ENCODE results near the gene ESRRB.

The ESRRB gene

DNA sequence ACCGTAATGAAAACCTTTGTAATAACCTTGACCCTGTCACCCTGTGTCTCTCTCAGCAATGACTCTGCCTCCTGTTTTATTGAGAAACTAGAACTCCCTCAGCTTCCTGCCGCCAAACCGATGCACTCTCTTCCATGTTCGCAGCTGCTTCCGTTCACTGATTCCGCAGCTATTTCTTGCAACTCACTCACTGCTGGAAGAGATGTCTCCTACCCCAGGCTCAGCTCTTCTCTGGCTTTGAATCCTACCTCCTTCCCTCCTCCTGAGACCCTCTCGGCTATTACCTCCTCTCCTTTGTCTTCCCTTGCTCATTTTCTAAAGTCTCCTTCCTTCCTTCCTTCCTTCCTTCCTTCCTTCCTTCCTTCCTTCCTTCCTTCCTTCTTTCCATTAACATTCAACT lies 71.0 kb downstream of the ESRRB start:
- TF ChIP-seq MYC (IDR thresholded peaks at IDR 0.05; ENCODE audit: low read depth, low read length) (no peak), CTCF (IDR thresholded peaks at IDR 0.05; ENCODE audit: low read depth, low read length) (no peak), POLR2A (IDR thresholded peaks at IDR 0.05; ENCODE audit: extremely low read depth, insufficient read length) (no peak), MAX (IDR thresholded peaks at IDR 0.05; ENCODE audit: low read depth, low read length) (no peak)
- no peak for DNase-seq (ENCODE audit: low read depth)
- H3K4me3 ChIP-seq (ENCODE audit: low read depth, low read length): no peak overlapping the region

DNA sequence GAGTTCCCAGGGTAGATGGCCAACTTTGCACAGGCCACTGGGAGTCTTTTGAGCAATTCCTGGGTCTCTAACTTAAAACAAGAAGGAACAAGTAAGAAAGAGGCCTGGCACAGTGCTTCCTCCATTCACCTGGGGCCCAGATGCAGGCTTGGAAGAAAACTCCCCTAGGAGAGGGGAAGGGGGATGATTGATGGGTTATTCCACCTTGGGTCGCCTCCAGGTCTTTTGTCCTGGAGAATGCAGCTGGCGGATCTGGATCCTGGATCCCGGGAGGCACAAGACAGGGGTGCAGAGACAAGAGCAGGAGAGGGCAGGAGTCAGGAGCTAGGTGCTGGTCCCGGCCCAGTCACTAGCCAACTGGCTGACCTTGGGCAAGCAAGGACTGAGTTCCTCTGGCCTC lies 74.5 kb downstream of the ESRRB start:
- DNase-seq (ENCODE audit: low read depth): no peak
- H3K4me3 ChIP-seq (ENCODE audit: low read depth, low read length): no peak overlapping the region
- TF ChIP-seq MYC (IDR thresholded peaks at IDR 0.05; ENCODE audit: low read depth, low read length): no peak

DNA sequence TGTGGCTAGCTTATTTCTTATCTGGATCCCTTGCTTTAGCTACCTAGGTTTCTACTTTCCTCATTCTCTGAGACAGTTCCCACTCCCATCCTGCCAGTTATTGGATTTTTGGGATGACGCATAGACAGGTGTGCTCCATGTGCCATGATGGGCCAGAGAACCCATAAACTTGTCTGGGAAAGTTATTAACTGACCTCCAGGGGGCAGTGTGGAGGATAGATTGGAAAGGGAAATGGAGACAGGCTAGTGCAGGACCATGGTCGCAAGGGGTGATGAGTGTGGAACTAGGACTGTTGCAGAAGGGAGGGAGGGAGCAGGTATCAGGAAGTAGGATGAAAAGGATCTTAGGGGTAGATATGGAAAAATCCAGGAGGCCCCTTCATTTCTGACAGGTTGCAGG lies 80.3 kb downstream of the ESRRB start:
- no peak overlapping the region for H3K4me3 ChIP-seq (ENCODE audit: low read depth, low read length)
- peak; percentile 50 for TF ChIP-seq CTCF (IDR thresholded peaks at IDR 0.05; ENCODE audit: low read depth, low read length)
- TF ChIP-seq POLR2A (IDR thresholded peaks at IDR 0.05; ENCODE audit: extremely low read depth, insufficient read length): no peak
- DNase-seq (ENCODE audit: low read depth): peak; percentile 49

GRCh38 chr14:76456891-76457586 lies 81.1 kb downstream of the ESRRB start:
- DNase-seq (ENCODE audit: low read depth): no peak
- no peak overlapping the region for H3K4me3 ChIP-seq (ENCODE audit: low read depth, low read length)
- no peak for TF ChIP-seq CTCF (IDR thresholded peaks at IDR 0.05; ENCODE audit: low read depth, low read length)
- TF ChIP-seq MAX (IDR thresholded peaks at IDR 0.05; ENCODE audit: low read depth, low read length): no peak
- TF ChIP-seq MYC (IDR thresholded peaks at IDR 0.05; ENCODE audit: low read depth, low read length): no peak
- no peak for TF ChIP-seq POLR2A (IDR thresholded peaks at IDR 0.05; ENCODE audit: extremely low read depth, insufficient read length)

- DNase-seq (ENCODE audit: low read depth): no peak
- H3K4me3 ChIP-seq (ENCODE audit: low read depth, low read length): no peak overlapping the region
- TF ChIP-seq POLR2A (IDR thresholded peaks at IDR 0.05; ENCODE audit: extremely low read depth, insufficient read length) (no peak), CTCF (IDR thresholded peaks at IDR 0.05; ENCODE audit: low read depth, low read length) (no peak), MAX (IDR thresholded peaks at IDR 0.05; ENCODE audit: low read depth, low read length) (no peak), MYC (IDR thresholded peaks at IDR 0.05; ENCODE audit: low read depth, low read length) (no peak)
These were observed 81.9 kb downstream of the ESRRB start for GRCh38 chr14:76457841-76458240.

- no peak overlapping the region for H3K4me3 ChIP-seq (ENCODE audit: low read depth, low read length)
- TF ChIP-seq MYC (IDR thresholded peaks at IDR 0.05; ENCODE audit: low read depth, low read length): no peak
- TF ChIP-seq CTCF (IDR thresholded peaks at IDR 0.05; ENCODE audit: low read depth, low read length): no peak
- TF ChIP-seq POLR2A (IDR thresholded peaks at IDR 0.05; ENCODE audit: extremely low read depth, insufficient read length): no peak
- no peak for TF ChIP-seq MAX (IDR thresholded peaks at IDR 0.05; ENCODE audit: low read depth, low read length)
- no peak for DNase-seq (ENCODE audit: low read depth)
These were observed 85.9 kb downstream of the ESRRB start for GRCh38 chr14:76461886-76462285.
